KMS-11 (cell line): ENCODE measurements around the gene NEB.
"Not testable (repeated sequence)": the region's sequence is repeated elsewhere in the genome, so short reads cannot be mapped to it uniquely, and the experiment has no call there.

ENCODE experiments used
- H2AFZ ChIP-seq: fragments of 200-600 bp; sonication (generic); 2 replicates; pipeline ENCODE4 v1.6.1; 2016; ENCODE audit warnings: antibody characterized with exemption, mixed run types, low read depth
- H3K27ac ChIP-seq: fragments of 200-600 bp; sonication (generic); 2 replicates; pipeline ENCODE4 v1.6.1; 2016; ENCODE audit warnings: mild to moderate bottlenecking, mixed run types
- H3K27me3 ChIP-seq: fragments of 200-600 bp; sonication (generic); 2 replicates; pipeline ENCODE4 v1.6.1; 2017; ENCODE audit warnings: mild to moderate bottlenecking, low read depth, mixed run types, moderate library complexity; ENCODE audit not compliant: insufficient read depth
- H3K36me3 ChIP-seq: fragments of 200-600 bp; sonication (generic); 2 replicates; pipeline ENCODE4 v1.6.1; 2017; ENCODE audit warnings: mild to moderate bottlenecking, mixed run types; ENCODE audit not compliant: insufficient read depth
- H3K4me1 ChIP-seq: fragments of 200-600 bp; sonication (generic); 2 replicates; pipeline ENCODE4 v1.6.1; 2016; ENCODE audit warnings: mild to moderate bottlenecking, low read depth, mixed run types; ENCODE audit not compliant: poor library complexity, severe bottlenecking
- H3K4me2 ChIP-seq: fragments of 200-600 bp; sonication (generic); 2 replicates; pipeline ENCODE4 v1.7.0; 2016; ENCODE audit warnings: mild to moderate bottlenecking, mixed run types
- H3K4me3 ChIP-seq: fragments of 200-600 bp; sonication (generic); IDR thresholded peaks from 2 replicates; pipeline ENCODE4 v1.6.1; 2017; ENCODE audit warnings: low read depth, low read length, mixed read lengths; ENCODE audit not compliant: insufficient read depth
- H3K79me2 ChIP-seq: fragments of 200-600 bp; sonication (generic); 2 replicates; pipeline ENCODE4 v1.6.1; 2016; ENCODE audit warnings: low read depth, mixed run types; ENCODE audit not compliant: insufficient read depth
- H3K9ac ChIP-seq: fragments of 200-600 bp; sonication (generic); 2 replicates; pipeline ENCODE4 v1.6.1; 2016; ENCODE audit warnings: mild to moderate bottlenecking, mixed run types
- H4K20me1 ChIP-seq: fragments of 200-600 bp; sonication (generic); 2 replicates; pipeline ENCODE4 v1.6.1; 2016; ENCODE audit warnings: mild to moderate bottlenecking, mixed run types; ENCODE audit not compliant: insufficient read depth
- CTCF ChIP-seq: fragments of 200-600 bp; sonication (generic); conservative IDR thresholded peaks from 2 replicates; pipeline ENCODE4 v1.6.1; 2017; ENCODE audit warnings: low read depth, mild to moderate bottlenecking, antibody characterized with exemption, low read length, moderate library complexity, mixed read lengths

The NEB gene

GRCh38 chr2:151610310-151610709, 124.0 kb downstream of the NEB start:
- no peak overlapping the region for H2AFZ ChIP-seq
- H3K4me3 ChIP-seq = no peak overlapping the region
- no peaks in the 10 kb centered on the region for H3K36me3 ChIP-seq
- no peak for TF ChIP-seq CTCF
- no peak overlapping the region for H3K27ac ChIP-seq
- H4K20me1 ChIP-seq = no peaks in the 10 kb centered on the region
- H3K79me2 ChIP-seq = no peaks in the 10 kb centered on the region
- H3K9ac ChIP-seq = no peak overlapping the region
- no peaks in the 10 kb centered on the region for H3K27me3 ChIP-seq
- H3K4me1 ChIP-seq = no peaks in the 10 kb centered on the region
- no peak overlapping the region for H3K4me2 ChIP-seq

GRCh38 chr2:151609705-151610104, 124.6 kb downstream of the NEB start:
- no peak overlapping the region for H3K9ac ChIP-seq
- H2AFZ ChIP-seq = no peak overlapping the region
- H3K27me3 ChIP-seq = no peaks in the 10 kb centered on the region
- no peak overlapping the region for H3K4me3 ChIP-seq
- H3K4me2 ChIP-seq = no peak overlapping the region
- no peaks in the 10 kb centered on the region for H3K36me3 ChIP-seq
- no peaks in the 10 kb centered on the region for H4K20me1 ChIP-seq
- no peaks in the 10 kb centered on the region for H3K79me2 ChIP-seq
- no peaks in the 10 kb centered on the region for H3K4me1 ChIP-seq
- no peak overlapping the region for H3K27ac ChIP-seq
- no peak for TF ChIP-seq CTCF

GRCh38 chr2:151607459-151608424, 126.5 kb downstream of the NEB start:
- not testable (repeated sequence) for H3K27me3 ChIP-seq, H3K27ac ChIP-seq, H3K4me2 ChIP-seq, H3K4me3 ChIP-seq, H3K9ac ChIP-seq, H3K79me2 ChIP-seq, H4K20me1 ChIP-seq, H3K4me1 ChIP-seq, H3K36me3 ChIP-seq, H2AFZ ChIP-seq

- not testable (repeated sequence) for H3K4me3 ChIP-seq, H3K4me1 ChIP-seq, H3K9ac ChIP-seq, H4K20me1 ChIP-seq, H3K27me3 ChIP-seq, H3K4me2 ChIP-seq, H3K79me2 ChIP-seq, H3K36me3 ChIP-seq, H3K27ac ChIP-seq, H2AFZ ChIP-seq
Measured at GRCh38 chr2:151603530-151603929, 130.7 kb downstream of the NEB start.

GRCh38 chr2:151602402-151602801, 131.9 kb downstream of the NEB start:
- H3K4me1 ChIP-seq, H3K36me3 ChIP-seq, H2AFZ ChIP-seq, H3K4me3 ChIP-seq, H3K27ac ChIP-seq, H3K27me3 ChIP-seq, H3K4me2 ChIP-seq, H3K79me2 ChIP-seq, H3K9ac ChIP-seq, H4K20me1 ChIP-seq: not testable (repeated sequence)

GRCh38 chr2:151601803-151602202, 132.5 kb downstream of the NEB start:
- H3K79me2 ChIP-seq, H3K4me2 ChIP-seq, H3K9ac ChIP-seq: not testable (repeated sequence)

GRCh38 chr2:151596903-151597608, 137.2 kb downstream of the NEB start:
- not testable (repeated sequence) for H3K4me3 ChIP-seq, H3K27me3 ChIP-seq, H4K20me1 ChIP-seq, H3K27ac ChIP-seq, H3K4me1 ChIP-seq, H3K79me2 ChIP-seq, H3K36me3 ChIP-seq, H3K4me2 ChIP-seq, H2AFZ ChIP-seq, H3K9ac ChIP-seq

More at GRCh38 chr2:151601803-151602202, 132.5 kb downstream of the NEB start:
- H4K20me1 ChIP-seq, H2AFZ ChIP-seq, H3K36me3 ChIP-seq, H3K4me3 ChIP-seq, H3K27me3 ChIP-seq, H3K4me1 ChIP-seq, H3K27ac ChIP-seq: not testable (repeated sequence)

GRCh38 chr2:151591908-151592255, 142.4 kb downstream of the NEB start:
- not testable (repeated sequence) for H3K27ac ChIP-seq, H3K9ac ChIP-seq

More at GRCh38 chr2:151591908-151592255, 142.4 kb downstream of the NEB start:
- not testable (repeated sequence) for H3K4me2 ChIP-seq, H4K20me1 ChIP-seq, H3K4me3 ChIP-seq, H2AFZ ChIP-seq, H3K79me2 ChIP-seq, H3K36me3 ChIP-seq, H3K4me1 ChIP-seq, H3K27me3 ChIP-seq
